Mucosa of gallbladder (tissue), 1 donor: ENCODE measurements around the gene C17orf100. TPM values are rescaled to one million over a fixed set of nuclear protein-coding genes. Genes with fewer than 3 reads are reported as not detected.
"Not testable (repeated sequence)": the region's sequence is repeated elsewhere in the genome, so short reads cannot be mapped to it uniquely, and the experiment has no call there.

ENCODE experiments used
- DNase-seq: peaks from one replicate; pipeline ENCODE4 v3.0.0-alpha.2; 2020; ENCODE audit warnings: low spot score
- total RNA-seq: library from RNA; stranded (reverse); gene quantifications from one replicate; pipeline ENCODE4 v1.2.1, GENCODE V29; 2021
- donor health status: DM: no; HTN: no; CAD: no.

Gene C17orf100
- total RNA-seq, 1 donor from 2014 or later: 3.3 TPM

GRCh38 chr17:6691958-6692357, 40.4 kb downstream of the C17orf100 start:
- DNase-seq: not testable (repeated sequence)

GRCh38 chr17:6695051-6695450, 43.5 kb downstream of the C17orf100 start:
- DNase-seq: no peak

- no peak for DNase-seq
Observed at GRCh38 chr17:6695565-6695964, 44.0 kb downstream of the C17orf100 start.

GRCh38 chr17:6696906-6697305, 45.3 kb downstream of the C17orf100 start:
- no peak for DNase-seq

- no peak for DNase-seq
Observed at GRCh38 chr17:6698004-6698403, 46.4 kb downstream of the C17orf100 start.

GRCh38 chr17:6699997-6700947, 48.7 kb downstream of the C17orf100 start:
- no peak for DNase-seq

GRCh38 chr17:6700948-6701307, 49.4 kb downstream of the C17orf100 start:
- no peak for DNase-seq

GRCh38 chr17:6701719-6702118, 50.2 kb downstream of the C17orf100 start:
- no peak for DNase-seq

GRCh38 chr17:6702567-6703215, 51.1 kb downstream of the C17orf100 start:
- no peak for DNase-seq

Other genes starting within 250 kb of the C17orf100 start
- not detected for gene AIPL1, start 216.6 kb upstream of the C17orf100 start, total RNA-seq
- 1.4 TPM for gene PIMREG, start 207.3 kb upstream of the C17orf100 start, total RNA-seq
- 15.2 TPM for gene PITPNM3, start 95.2 kb upstream of the C17orf100 start, total RNA-seq
- gene KIAA0753, start 11.1 kb upstream of the C17orf100 start, total RNA-seq: 21.4 TPM
- gene TXNDC17, start 10.7 kb upstream of the C17orf100 start, total RNA-seq: 101 TPM
- 16.9 TPM for gene MED31, start 157 bp upstream of the C17orf100 start, total RNA-seq
- 0.52 TPM for gene SLC13A5, start 61.6 kb downstream of the C17orf100 start, total RNA-seq
- gene XAF1, start 104.3 kb downstream of the C17orf100 start, total RNA-seq: 54.4 TPM
- gene FBXO39, start 124.5 kb downstream of the C17orf100 start, total RNA-seq: 0.23 TPM
- gene TEKT1, start 180.0 kb downstream of the C17orf100 start, total RNA-seq: not detected